COLO668 (cell line): ENCODE data around the gene EVA1C.
"Not testable (repeated sequence)": the region's sequence is repeated elsewhere in the genome, so short reads cannot be mapped to it uniquely, and the experiment has no call there.

Source experiments
- DNase-seq: peaks from one replicate; lab custom pipeline; 2025; ENCODE audit not compliant: unreplicated experiment; lab: John Stamatoyannopoulos, UW

EVA1C gene

GRCh38 chr21:32521736-32522355, 109.3 kb downstream of the EVA1C start:
- DNase-seq, result no peak

DNA sequence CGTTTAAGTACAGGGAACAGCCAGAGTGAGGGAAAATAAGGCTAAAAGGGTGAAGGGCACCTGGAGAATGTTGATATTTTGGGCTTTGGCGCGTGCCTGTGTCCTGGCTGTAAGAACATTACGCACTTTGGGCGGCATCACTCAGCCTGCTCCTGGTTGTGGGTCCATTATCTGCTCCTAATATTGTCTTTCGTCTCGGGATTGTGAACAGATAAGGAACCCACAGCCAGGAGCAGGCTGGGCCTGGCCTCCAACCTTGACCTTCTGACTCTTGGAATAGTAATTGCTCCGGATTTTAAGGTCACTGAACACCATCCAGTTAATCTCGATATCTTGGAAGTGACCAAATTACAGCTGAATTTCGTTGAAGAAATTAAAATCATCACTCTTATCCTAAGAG, 111.0 kb downstream of the EVA1C start:
- no peak for DNase-seq

DNA sequence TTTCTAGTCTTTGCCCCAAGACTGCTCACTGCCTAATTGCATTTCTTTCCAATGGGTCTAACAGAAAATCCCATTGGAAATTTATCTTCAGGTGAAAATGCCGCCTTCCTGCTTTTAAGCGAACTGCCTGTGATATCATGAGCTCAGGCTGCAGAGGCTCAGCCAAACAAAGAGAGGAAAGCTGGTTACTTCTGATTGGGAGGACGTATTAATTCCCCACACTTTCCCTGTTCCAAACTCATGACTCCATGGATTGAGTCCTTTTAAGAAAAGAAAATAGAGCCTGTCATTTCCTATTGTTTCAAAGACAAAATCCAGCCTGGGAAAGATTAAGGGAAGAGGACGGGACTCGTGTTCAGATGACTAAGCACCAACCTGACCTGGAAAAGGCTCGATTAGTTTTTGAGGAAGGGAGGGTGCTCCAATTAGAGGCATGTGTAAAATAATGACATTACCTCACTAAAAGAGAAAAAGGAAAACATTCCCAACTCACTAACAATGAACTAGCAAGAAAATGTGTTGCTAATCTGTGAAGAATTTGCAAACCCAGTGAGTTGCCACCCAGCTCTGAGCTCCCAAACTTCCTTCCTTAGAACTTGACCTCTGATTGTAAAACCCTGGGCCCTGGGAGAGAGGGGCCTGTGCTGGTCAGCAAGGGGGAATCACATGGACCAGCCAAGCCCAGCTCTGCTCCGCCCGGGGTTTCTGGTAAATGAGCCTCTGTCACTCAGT, 111.6 kb downstream of the EVA1C start:
- DNase-seq, result no peak

- DNase-seq, result no peak
Measured at GRCh38 chr21:32525282-32525681, 112.8 kb downstream of the EVA1C start.

DNA sequence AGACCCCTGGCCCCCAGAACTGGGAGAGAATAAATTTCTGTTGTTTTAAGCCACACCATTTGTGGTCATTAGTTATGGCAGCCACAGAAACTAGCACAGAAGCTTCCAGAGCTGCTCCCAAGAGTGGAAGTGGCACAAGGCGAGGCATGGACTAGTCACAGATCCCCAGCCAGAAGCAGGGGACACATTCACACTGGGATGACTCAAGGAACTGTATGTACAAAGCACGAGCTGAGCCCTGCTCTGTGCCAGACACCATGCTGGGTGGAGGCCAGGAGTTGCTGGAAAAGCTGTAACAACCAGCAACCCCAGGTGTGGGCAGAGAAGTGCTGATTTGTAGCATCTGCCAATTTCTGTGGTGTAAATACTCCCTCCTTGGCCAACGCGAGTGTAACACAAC, 117.2 kb downstream of the EVA1C start:
- no peak for DNase-seq

GRCh38 chr21:32530809-32531208, 118.3 kb downstream of the EVA1C start:
- not testable (repeated sequence) for DNase-seq

GRCh38 chr21:32531561-32531960, 119.1 kb downstream of the EVA1C start:
- not testable (repeated sequence) for DNase-seq

DNA sequence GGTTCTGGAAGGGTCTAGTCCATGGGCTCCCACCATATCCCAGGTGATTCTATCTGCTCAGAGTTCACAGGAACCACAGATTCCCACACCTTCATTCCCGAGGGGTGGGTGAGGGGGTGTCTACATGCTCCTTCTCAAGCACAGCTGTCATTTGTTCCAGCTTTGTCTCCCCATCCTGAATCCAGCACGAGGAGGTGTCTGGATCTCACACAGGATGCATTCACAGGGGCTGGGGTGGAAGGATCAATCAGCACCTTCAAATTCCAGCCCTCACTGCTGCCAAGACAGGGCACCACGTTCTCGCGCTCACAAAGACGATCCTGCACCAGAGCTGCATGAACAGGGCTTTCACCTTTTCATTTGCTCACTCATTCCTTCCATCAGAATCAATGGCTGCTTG, 120.1 kb downstream of the EVA1C start:
- no peak for DNase-seq

DNA sequence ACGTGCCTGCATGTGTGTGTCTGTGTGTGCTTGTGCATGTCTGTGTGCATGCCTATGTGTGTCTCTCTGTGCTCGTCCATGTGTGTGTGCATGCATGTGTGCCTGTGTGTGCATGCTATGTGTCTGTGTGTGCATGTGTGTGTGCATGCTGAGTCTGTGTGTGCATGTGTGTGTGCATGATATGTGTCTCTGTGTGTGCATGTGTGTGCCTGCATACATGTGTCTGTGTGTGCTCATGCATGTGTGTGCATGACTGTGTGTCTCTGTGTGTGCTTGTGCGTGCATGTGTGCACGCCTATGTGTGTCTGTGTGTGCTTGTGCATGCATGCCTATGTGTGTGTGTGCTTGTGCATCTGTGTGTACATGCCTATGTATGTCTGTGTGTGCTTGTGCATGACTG, 120.5 kb downstream of the EVA1C start:
- DNase-seq, result no peak

GRCh38 chr21:32533611-32534010, 121.1 kb downstream of the EVA1C start:
- no peak for DNase-seq

DNA sequence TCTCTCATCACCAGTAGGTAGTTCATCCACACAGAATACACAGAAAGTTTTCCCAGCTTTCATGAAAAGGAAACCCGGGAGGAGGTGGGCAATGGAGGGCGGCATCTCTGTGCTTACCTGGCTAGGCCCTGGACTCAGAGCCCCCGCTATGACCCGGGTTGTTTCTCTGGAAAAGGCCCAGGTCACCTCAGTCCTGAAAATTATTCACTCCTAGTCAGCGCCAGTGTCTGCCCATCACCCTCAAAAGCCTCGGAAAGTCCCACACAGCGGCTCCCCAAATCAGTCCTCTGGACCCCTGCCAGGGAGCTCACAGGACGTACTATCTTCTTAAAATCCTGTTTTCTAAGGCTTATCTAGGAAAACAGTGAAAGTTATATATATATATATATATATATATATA, 121.6 kb downstream of the EVA1C start:
- no peak for DNase-seq

DNA sequence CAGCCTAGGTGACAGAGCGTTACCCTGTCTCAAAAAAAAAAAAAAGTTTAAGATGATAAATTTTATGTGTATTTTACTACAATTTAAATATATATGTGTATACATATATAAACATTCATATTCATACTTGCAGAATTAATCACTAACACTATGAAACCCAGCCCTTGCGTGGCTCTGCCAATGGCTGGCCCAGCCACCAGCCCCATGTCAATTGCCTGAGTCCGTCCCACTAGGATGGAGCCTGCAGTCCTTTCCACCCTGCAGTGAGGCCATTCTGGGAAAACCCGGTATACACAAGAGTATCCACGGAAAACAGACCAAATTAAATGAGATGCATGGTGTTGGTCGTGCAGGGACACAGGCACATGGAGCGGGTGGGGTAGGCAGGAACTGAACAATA, 123.1 kb downstream of the EVA1C start:
- no peak for DNase-seq

- no peak for DNase-seq
Measured at GRCh38 chr21:32537569-32537881, 125.0 kb downstream of the EVA1C start.

GRCh38 chr21:32538147-32538792, 125.8 kb downstream of the EVA1C start:
- no peak for DNase-seq

- DNase-seq, result no peak
Measured at GRCh38 chr21:32539378-32539777, 126.9 kb downstream of the EVA1C start.

GRCh38 chr21:32543056-32543455, 130.6 kb downstream of the EVA1C start:
- DNase-seq, result not testable (repeated sequence)

- no peak for DNase-seq
Measured at GRCh38 chr21:32543975-32544374, 131.5 kb downstream of the EVA1C start.

- DNase-seq, result no peak
Measured at GRCh38 chr21:32544697-32545096, 132.2 kb downstream of the EVA1C start.

- DNase-seq, result no peak
Measured at GRCh38 chr21:32545948-32546441, 133.5 kb downstream of the EVA1C start.

GRCh38 chr21:32547018-32547417, 134.5 kb downstream of the EVA1C start:
- DNase-seq, result no peak

DNA sequence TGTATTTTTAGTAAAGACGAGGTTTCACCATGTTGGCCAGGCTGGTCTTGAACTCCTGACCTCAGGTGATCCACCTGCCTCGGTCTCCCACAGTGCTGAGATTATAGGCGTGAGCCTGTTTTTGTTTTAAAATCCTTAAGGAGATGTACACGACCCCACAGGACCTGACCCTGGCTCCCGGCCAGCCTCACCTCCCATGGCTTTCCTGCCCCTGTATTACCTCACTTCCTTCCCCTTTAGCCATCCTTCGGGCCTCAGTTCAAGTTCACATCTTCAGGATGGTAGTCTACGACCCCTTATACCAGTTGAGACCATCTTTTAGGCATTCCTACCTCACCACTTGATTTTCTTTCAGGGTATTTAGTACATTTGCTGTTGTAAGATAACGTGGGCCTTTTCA, 136.5 kb downstream of the EVA1C start:
- no peak for DNase-seq

DNA sequence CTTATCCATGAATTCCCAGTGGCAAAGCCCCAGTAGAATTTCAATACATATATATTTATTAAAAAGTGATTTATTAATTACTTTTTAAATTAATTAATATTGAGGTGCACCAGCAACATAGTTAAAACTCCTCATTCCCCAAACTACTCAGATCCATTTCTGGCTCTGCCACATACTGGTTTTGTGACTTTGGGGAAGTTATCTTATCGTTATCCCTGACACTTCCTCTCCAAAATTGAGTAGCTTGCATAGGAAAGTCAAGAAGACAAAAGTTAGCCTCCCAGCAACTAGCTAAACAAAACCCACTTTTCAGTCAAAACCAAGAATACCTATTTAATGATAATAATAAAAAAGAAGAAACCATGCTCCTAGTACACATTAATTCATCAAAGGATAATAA, 136.9 kb downstream of the EVA1C start:
- DNase-seq, result no peak
